Activated CD4-positive, alpha-beta T cell treated with anti-CD3 and anti-CD28 coated beads, Interleukin-2, Interleukin-4, amounts not matched to agents 100 ng/mL and 50 ng/mL, durations not matched to agents 16 hours and 8 hours (primary cell): Measurements from ENCODE around the gene KMT5B.

Source experiments
- DNase-seq: peaks from one replicate; pipeline ENCODE4 v3.0.0-alpha.2; 2020; ENCODE audit warnings: low spot score

KMT5B gene

DNA sequence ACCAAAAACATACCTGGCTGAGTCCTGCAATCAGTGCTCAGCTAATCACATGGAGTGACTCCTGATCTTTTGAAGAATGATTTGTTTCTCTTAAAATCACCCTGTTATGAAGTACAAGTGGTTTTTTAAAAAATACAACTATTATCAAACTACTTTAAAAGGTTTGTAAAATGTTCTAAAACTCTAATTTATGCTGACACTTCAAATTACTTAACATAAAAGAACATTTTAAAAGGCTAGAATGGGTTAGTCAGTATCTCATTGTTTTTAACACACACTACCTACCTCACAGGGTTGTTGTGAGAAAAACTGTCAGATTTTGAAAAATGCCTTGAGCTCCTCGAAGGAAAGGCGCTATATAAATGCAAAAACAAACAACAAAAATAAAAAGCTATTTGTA lies 33.2 kb downstream of the KMT5B start:
- no peak for DNase-seq

DNA sequence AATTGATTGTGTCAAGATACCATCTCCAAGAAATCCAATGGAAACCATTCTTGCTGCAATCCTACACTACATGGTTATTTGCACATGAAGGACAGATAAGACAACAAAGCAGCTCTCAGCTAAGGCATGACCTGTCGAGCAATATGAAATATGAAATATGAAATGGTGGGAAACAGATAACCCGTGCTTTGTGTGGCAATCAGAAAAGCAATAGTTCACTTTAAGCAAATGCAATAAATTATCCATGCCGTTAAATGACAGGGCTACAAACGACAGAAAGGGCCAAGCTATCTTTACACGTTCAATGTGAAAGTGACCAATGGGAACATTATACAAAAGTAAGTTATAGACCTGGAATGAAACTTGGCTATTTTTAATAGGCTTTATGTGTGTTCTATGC lies 35.2 kb downstream of the KMT5B start:
- DNase-seq = no peak

DNA sequence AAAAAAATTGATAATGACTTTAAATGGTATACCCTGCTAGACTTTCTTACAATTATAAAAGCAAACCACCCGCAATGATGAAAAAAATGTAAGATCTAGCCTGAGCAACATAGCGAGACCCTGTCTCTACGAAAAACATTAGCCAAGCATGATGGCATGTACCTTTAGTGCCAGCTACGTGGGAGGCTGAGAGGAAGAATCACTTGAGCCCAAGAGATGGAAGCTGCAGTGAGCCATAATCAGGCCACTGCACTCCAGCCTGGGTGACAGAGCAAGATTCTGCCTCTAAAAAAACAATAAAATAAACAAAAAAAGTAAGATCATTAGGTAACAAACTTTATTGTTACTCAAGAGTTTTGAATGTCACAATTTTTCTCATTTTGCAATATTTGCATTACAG lies 39.2 kb downstream of the KMT5B start:
- no peak for DNase-seq

DNA sequence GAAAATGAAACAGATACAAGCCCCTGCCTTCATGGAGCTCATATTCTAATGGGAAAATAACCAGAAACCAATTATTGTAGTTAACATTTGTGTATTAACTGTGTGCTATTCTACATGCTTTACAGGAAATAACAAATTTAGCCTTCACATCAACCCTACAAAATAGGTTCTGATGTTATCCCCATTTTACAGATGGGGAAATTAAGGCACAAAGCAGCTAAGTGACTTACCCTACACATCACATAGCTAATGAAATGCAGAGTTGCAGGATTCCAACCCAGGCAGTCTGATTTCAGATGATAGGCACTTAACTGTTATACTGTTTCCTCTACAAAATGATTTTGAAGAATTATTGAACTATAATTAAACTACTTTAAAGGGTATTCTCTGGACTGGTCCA lies 43.7 kb downstream of the KMT5B start:
- no peak for DNase-seq

DNA sequence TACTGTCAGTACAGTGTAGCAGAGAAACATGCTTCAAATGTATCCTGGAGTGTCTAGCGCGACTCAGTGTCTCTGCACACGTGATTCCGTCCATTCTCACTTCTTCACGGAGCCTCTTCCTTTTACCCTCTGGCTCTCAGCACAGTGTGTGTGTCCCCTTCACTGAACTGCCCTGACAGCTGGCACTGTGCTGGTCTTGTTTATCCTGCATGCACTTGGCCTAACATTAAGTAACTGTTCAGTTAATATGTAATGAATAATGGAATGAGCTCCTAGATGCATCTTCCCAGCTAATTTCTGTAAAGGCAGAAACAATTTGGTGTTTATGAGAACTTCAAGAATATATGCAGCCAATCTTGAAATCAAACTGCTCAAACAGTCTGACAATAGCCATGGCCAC lies 44.4 kb downstream of the KMT5B start:
- no peak for DNase-seq

DNA sequence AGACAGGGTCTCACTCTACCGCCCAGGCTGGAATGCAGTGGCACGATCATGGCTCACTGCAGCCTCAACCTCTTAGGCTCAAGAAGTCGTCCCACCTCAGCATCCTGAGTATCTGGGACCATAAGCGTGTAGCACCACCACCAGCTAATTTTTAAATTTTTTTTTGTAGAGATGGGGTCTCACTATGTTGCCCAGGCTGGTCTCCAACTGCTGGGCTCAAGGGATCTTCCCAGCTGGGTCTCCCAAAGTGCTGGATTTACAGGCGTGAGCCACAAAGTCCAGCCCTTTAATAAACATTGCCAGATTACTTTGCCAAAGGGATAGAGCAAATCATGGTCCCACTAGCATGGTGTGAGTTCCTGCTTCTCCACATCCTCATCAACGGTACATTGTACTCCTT lies 45.6 kb downstream of the KMT5B start:
- DNase-seq = no peak

DNA sequence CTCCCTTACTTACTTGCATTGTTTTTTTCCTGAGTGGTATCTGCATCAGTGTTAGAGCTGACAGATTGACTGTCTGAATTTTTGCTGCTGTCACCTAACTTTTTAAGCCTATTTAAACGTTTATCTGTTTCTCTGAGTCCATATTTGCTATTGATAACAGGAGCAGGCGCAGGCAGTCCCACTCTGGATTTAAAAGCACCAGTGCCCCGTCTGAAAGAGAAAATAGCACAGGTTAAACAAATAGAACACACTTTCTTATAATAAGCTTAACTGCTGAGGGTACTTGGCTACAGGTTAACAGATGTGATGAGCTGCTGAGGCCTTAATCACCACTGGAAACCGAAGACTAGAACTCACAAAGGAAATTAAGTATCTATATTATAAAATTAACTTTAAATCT lies 46.1 kb downstream of the KMT5B start:
- no peak for DNase-seq

DNA sequence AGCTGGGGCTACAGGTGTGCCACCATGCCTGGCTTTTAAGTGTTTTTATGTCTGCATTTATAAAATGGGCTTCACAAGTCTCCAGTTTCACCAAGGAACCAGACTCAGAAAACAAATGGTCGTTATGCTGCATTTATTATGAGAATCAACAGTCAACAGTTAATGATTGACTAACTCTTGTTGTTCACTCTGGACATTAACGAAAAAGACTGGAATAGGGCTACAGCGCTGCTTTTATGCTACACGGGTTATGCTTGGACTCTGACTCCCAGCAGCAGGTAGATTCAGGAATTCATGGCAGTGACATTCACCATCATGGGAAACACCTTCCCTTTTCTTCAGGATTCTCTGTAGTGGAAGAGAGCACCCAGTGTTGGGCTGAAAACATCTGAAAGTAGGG lies 47.5 kb downstream of the KMT5B start:
- no peak for DNase-seq

DNA sequence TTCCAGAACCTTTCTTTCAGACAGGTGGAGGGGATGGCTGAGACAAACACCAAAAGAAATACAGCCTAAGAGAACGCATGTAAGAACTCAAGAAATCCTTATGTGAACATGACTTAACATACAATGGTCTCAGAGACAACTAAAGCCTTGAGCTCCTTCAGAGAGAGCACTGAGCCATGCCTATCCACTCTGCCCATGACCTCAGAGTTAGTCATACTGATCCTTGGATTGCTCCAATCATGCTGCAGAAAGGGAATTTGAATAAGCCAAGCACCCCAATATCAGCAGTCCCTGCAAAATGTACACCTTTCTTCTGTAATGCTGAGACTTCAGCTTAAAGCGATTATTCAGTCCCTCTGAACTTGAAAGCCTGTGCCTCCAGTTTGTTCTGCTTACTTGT lies 48.7 kb downstream of the KMT5B start:
- DNase-seq = no peak

DNA sequence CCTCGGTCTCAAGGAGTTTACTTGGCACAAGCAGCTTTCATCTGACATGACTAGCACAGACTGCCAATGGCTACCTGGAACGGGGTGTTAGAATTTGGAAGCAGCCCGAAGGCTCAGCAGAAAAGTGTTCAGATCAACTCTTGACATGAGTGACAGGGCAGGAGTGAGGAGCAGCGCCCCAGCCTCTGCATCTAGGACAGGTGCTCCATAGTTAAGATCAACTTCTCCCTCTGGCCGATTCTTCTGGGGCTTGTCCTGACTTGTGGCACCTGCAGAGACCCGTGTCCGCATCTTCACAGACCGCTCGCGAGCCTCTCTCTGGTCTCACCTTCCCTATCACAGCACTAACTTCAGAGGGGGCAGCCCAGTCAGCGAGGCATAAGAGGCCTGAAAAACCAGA lies 49.4 kb downstream of the KMT5B start:
- DNase-seq = no peak

DNA sequence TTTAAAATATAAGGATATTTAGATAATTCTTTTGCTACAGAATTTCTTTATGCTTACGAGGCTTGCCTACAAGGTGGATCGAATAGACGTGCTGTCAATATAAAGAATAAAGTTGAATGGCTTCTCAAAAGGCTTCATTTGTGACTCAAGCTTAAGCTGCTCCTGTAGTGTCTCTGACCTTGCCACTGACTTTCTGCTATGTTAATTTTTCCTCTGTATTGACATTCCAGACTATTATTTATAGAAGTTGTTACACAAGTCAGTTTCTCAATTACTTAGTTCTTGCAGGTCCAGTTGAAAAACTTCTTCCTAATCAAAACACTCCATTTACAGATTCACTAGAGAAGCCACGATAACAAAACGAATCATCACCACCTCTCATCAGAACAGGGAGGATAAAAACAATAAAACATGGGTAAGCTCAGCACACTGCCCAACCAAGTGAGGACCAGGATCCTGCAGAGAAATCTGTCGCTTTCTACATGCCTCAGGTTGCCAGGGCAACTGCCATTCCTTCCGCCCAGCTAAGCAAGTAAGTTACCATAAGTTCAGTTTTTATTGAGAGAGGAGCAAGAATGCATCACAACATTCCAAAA lies 52.9 kb downstream of the KMT5B start:
- no peak for DNase-seq

DNA sequence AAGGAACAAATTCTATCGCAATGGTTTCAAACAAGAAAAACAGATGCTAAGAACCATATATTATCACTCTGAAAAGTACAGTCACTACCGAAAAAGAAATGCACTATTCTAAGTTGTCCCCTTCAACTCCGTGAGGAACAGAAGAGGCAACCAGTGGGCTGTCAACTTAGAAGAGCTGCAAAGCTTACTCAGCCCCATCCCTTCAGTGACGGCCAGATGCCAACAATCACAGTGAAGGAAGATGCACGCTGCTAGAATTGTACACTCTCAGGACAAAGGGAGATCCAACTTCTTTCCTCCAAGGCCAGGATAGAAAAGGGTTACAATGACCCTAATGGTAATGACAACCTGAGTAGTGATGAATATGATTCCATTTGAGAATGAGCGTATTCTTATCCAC lies 53.4 kb downstream of the KMT5B start:
- no peak for DNase-seq

DNA sequence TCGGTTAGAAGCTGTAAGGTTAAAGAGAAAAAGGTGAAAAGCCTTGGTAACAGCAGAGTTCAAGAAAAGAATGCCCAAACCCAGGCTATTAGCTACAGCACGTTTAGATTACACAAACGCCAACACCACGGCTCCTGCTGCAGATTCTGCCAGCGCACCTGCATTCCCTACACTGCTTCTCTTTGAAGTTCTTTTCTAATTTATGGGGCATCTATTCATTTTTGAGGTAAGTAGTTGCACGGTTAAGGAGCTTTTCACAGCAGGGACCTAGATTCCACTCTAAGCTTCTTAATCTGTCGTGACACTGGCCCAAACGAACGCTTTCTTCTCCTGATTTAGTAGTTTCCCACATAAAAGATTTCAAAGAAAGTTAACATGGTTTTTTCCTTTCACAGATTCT lies 53.9 kb downstream of the KMT5B start:
- DNase-seq = no peak

DNA sequence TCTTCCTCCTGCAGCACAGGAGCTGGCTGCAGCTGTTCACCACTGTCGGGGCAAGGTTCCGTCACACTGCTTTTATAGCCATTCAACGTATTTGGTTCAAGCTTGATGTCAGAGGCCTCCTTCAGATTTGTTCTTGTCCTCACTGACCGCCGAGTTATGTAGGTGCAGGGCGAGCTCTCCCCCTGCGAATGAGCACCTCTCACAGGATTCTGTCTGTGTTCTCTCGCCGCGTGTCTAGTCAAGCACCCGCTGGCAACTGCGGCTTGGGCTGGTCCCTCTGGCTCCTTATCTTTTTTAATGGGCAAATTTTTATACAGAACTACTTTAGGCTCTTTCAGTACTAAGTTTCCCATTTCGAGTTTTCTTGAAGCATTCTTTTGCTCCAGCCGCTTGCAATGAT lies 54.5 kb downstream of the KMT5B start:
- no peak for DNase-seq

DNA sequence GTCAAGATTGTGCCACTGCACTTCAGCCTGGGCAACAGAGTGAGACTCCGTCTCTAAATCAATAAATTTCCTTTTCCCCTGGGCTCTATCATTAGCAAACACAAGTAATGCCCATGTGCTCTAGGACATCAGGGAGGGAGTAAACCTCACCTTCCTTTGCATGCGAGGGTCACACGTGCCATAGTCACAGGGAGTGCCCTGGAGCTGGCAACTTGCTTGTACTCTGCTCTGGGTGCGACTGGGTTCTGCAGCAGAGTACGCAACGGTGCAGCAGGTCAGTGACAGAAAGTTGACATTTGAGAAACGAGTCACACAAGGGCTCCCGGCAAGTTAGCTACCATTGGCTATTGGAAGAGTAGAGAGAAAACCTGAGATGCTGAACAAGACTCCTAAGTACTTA lies 59.4 kb downstream of the KMT5B start:
- DNase-seq = no peak

DNA sequence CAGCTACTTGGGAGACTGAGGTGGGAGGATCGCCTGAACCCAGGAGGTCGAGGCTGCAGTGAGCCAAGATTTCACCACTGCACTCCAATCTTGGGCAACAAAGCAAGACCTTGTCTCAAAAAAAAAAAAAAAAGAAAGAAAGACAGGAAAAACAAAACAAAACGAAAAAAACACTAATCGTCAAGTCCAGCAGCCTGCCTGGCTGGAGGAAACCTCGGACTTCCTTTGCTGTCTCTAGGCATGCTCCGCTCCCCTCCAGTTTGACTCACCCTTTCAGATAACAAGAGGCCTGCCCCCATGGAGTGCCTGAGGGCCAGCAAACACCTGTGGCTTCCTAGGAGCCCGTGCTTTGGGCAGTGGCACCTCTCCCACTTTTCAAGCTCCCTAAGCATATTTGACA lies 63.1 kb downstream of the KMT5B start:
- DNase-seq = no peak

DNA sequence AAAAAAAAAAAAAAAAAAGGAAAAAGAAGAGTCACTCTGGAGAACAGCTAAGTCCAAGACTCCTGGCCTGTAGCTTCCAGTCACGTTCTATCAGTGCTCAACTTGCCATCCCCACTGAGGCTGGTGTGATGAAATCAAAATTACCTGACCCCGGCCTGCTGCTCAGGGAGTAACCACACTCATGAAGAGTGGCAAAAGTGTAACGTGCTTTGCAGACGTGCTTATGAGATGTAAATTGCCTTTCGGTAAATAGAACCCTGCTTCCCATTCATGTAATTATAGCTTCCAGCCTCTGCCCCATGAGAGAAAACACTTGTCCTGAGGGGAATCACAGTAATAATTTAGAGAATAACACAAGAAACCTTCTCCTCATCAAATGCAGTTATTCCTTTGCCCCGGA lies 63.7 kb downstream of the KMT5B start:
- no peak for DNase-seq

DNA sequence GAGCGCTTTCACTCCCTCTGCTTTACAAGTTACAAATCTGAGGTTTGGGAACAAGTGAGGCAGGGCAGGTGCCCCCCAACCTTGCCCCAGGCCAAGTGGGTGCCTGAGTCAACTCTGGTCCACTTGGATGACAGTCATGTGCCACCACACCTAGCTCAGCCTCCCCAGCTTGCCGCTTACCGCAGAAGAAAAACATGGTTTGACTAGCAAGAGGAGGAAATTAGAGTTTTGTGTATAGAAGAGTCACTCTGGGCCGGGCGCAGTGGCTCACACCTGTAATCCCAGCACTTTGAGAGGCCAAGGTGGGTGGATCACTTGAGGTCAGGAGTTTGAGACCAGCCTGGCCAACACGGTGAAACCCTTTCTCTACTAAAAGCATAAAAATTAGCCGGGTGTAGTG lies 64.2 kb downstream of the KMT5B start:
- DNase-seq = no peak

DNA sequence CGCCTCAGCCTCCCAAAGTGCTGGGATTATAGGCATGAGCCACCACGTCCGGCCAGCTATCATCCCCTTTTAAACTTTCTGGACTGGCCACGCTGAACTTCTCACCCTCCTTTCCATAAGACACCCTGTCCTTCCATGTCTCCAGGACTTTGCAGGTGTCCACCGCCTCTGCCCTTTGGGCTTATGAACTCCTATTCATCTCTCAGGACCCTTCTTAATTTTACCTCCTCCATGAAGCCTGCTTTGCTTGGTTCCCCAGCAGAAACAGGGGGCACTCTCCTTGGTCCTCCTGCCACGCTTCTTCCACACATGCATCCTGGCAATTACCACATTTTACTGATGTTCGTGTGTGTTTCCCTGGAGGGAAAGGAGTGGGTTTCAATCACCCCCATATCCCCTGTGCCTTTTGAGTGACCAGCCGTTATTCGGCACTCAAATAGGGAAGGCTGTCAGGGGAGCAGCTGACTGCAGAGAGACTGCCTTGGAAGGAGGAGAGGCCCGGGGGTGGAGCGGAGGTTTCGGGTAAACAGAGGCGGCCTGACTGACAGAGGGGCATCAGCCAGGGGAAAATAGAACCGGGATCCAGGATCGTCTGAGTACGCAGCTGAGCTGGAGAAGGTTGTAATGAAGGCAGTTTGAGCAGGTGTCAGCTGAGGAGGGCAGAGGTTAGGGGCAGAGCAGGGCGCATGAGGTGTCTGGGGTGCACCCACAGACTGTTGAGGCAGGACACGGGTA lies 64.9 kb downstream of the KMT5B start:
- no peak for DNase-seq

DNA sequence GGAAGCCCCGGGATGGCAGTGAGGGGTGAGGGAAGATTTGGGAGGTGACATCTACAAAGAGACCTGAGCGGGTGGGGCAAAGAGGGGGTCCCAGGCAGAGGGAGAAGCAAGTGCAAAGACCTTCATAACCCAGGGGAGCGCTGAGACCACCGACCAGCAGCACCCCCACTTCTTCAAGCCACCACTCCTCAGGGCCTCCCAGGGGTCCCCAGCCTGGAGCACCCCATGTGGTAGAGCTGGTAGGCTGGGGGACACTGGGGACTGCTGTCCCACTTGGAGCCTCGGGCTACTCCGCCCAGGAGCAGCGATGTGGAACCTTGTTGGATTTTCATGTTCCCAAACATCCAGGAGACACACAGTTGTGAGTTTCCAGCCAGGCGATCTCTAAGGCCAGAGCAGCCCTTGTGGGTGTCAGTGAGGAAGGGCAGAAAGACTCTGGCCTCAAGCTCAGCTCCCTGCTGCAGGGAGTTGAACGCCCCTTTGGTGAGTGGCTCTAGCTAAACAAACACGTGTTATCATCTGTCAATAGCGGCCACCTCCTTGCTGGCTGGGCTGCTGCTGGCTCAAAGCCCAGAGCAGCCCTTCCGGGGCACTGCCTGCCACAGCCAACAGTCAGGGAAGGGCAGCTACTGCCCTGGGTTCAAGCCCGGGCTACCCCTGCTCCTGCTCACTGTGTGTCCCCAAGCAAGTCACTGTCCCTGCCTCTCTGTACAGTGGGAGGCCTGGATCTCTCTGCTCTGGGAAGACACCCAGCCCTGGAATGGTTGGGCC lies 66.2 kb downstream of the KMT5B start:
- no peak for DNase-seq

DNA sequence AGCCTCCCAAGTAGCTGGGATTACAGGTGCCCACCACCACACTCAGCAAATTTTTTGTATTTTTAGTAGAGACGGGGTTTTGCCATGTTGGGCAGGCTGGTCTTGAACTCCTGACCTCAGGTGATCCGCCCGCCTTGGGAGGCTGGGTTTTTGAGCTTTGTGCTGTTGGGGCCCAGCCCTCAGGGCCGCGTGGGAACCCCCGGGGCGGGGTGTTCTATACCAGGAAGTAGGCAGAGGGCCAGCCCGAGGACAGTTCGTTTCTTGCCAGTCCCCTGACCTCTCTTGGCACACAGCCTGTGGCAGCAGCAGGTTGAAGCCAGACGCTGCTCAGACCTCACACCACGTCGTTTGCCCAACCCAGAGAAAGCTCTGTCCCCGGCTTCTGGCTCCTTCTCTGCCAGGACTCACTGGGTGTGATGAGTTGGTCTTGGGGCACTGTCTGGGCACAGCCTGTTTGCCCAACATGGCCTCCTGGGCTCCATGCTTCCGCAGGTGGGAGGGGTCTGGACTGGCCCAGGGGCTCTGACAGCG lies 67.0 kb downstream of the KMT5B start:
- DNase-seq = no peak

DNA sequence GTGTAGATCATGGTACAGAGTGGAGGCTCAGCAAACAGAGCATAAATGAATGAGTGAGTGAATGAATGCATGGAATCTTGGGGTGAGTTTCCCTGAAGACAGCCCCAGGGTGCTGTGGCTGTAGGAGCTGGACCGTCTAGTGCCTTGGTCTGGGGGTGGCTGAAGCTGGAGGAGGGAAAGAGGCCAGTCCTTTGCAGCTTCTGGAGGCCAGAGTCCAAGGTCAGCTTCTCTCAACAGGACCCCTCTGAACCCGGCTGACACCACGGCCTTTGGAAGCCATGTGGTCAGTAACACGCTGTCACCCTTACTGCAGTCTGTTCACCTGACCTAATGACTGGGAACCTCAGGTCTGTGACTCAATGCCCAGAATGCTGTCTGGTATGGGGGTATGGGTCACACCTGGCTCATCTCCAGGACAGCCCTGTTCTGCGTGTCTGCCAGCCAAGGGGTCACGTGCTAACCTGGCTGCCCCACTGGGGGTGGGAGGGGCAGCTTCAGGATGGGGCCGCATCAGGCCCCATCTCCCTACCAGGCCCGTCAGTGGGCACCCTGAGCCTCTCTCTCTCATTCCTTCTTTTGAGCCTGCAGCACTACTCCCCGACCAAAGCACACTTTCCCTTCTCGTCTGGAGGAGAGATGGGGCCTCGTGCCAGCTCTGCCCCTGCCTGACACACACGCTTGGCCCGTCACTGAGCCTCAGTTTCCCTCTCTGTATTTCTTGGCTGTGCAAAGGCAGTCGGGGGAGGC lies 67.8 kb downstream of the KMT5B start:
- no peak for DNase-seq

DNA sequence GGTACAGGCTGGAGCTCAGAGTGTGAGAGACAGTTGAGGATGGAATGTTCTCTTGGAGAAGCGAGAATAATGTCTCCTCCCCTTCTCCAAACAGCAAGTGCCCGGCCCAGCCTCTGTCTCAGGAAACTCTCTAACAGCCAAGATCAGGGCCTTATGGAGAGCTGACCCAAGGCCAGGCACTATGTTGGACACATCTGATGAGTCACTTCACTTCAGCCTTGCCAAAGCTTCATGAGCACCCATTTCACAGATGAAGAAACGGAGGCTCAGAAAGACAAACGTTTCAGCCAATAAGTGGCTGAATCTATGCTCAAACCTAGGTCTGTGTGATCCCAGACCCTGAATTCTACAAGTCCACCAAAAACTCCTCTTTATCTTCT lies 69.8 kb downstream of the KMT5B start:
- no peak for DNase-seq
